Activated T-cell treated with anti-CD3 and anti-CD28 coated beads for 24 hours (primary cell): ENCODE measurements around the gene HMX1.

Source experiments
- DNase-seq: peaks from one replicate; pipeline ENCODE4 v3.0.0-alpha.2; 2020; ENCODE audit warnings: low read depth

HMX1 gene

DNA sequence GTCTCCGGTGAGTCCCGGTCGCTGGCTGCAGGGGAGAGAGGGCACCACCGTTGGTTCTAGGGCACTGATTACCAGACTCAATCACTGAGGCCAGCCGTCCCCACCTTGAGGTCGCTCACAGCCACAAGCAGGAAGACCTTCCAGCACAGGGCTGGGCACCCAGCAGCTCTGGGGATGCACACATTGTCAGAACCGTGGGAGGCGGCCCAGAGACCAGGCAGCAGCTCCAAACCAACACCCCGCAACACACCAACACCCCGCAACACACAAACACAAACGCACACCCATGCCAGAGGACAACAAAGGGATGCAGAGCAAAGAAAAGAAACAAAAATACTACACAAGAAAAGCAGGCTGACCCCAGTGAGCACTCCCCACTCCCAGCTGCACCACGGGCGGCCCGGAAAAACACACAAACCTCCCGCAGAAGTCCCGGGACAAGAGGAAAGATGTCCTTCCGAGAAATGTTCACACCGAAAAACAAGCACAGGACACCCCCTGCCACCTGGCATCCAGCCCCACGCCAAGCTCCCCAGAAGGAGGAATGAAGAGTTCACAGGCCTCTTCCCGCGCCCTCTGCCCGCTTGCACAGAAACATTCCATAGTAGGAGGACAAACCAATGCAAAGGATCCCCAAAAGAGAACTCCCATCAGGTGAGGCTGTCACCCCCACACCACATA is 3.2 kb downstream of the HMX1 start:
- DNase-seq, result no peak

- no peak for DNase-seq
Observed at GRCh38 chr4:8867624-8868320, 3.9 kb downstream of the HMX1 start.

GRCh38 chr4:8866828-8867623 is 4.6 kb downstream of the HMX1 start:
- no peak for DNase-seq

DNA sequence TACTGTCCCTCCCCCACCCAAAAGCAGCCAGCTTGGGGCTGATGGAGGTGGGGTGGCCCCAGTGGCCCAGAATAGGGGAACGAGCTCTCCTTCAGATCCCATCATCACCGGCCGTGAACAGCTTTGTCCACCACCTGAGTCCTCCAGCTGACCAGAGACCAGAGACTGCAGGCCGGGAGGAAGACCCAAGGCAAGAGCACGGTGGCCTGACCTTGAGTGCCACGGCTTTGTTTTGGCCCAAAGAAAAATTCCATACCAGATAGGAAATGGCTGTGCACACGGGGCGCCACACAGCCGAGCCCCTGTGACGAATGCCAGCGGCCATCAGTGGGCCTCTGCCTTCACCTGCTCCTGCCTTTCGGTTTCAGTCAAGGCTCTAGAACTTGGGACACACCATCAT is 5.2 kb downstream of the HMX1 start:
- no peak for DNase-seq

DNA sequence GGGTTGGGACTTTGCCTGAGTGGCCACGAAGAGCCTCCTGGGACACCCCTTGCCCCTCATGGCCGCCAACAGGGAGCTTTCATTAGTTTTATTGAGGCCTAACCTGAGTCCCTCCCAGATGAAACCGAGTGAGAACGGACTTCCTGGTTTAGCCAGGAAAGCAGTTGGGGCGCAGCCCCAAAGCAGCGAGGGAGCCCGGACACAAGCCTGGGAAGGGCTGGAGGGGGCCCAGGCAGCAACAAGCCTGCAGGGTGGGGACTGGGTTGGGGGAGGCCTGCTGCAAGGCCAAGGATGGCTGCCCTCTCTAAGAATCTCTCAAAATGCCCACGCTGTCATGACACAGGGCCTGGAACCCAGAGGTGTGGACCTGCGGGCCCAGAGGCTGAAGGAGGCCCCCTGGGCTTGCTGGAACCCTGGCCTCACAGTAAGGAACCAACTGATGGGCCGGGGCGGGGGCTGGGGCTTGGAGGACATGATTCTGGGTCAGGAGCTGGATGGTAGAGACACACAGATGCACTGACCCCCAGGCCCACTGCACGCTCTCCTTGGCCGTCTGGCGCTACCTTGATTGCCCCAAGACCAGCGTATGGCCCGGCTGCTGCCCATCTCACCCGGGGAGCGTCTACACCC is 5.8 kb downstream of the HMX1 start:
- DNase-seq, result no peak

GRCh38 chr4:8864912-8865680 is 6.5 kb downstream of the HMX1 start:
- no peak for DNase-seq

DNA sequence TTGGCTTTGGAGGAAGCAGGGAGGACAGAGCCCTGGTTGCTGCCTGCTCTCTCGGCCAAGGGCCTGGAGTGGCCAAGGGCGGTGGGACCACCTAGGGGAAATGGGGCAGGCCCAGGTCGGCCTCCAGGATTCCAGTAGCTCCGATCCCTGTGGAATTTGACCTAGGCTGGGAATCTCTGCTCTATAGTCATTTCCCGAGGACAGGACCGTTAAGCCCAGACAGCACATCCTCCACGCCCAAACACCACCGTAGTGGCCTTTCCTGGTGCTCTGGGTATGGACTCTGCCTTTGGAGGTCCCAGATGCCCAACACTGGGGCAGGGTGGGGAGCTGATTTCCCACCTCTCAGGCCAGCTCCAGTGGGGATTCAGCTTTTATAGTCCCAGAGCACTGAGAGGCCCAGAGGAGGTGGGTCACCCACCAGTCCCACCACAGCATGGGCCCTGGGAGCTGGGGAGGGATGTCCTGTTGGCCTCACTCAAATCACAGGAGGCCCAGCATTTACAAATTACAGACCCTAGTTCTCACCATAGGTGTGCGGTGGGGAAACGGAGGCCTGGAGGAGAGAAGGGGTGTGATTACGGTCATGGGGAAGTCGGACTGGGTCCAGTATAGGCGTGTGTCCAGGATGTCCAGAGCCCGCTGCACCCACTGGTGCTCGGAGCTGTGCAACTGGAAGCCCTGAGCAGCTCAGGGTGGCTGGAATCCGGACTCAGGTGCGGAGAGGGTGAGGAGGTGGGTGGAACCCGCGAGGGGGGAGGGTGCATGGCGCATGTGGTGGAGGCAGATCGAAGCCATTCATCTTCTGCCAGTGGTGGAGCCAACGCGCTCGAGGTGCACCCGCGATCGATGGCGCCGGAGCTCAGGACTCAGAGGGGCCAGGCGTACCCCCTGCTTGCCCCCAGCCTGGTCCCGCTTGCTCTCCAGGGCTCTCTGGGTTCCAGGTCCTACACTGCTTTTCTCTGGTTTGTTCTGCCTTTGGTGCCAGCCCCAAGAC is 7.7 kb downstream of the HMX1 start:
- no peak for DNase-seq

DNA sequence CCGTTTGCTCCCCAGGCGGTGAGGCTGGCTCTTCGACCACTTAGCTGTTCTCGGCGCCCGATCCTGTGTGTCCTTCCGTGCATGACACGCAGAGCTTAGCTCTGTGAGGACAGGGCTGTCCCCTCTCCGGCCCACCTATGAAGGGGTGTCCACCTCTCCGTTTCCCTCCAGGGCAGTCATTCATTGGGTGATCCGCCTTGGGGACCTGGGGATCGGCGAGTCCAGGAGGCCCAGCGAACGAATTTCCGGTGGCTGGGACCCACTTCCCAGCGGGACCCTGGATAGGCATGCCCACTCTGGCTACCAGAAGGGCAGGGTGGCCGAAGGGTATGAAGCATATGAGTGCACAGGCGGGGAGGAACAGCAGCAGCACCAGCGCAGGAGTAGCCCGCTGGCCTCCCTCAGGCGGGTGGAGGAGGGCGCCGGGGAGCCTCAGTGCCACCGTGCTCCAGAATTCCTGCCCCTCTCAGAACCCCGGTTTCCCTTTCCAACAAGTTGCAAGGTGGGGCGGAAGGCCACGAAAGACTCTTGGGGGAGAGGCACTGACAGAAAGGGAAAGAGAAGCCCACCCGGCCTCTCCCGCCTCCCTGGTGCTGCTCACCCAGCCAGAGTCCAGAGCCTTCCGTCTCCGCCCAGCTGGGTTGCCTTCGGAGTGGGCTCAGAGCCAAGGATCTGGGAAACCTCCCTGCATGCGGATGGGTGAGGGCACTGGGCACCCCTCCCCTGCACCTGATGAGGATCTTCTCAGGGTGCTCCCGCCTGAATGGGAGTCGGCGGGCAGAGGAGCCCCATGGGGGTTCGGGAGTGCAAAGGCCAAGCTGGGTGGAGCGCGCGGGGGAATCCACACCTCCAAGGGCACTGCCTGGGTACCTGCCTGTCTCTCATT is 8.6 kb downstream of the HMX1 start:
- DNase-seq, result no peak

GRCh38 chr4:8862334-8862733 is 9.3 kb downstream of the HMX1 start:
- DNase-seq, result no peak

DNA sequence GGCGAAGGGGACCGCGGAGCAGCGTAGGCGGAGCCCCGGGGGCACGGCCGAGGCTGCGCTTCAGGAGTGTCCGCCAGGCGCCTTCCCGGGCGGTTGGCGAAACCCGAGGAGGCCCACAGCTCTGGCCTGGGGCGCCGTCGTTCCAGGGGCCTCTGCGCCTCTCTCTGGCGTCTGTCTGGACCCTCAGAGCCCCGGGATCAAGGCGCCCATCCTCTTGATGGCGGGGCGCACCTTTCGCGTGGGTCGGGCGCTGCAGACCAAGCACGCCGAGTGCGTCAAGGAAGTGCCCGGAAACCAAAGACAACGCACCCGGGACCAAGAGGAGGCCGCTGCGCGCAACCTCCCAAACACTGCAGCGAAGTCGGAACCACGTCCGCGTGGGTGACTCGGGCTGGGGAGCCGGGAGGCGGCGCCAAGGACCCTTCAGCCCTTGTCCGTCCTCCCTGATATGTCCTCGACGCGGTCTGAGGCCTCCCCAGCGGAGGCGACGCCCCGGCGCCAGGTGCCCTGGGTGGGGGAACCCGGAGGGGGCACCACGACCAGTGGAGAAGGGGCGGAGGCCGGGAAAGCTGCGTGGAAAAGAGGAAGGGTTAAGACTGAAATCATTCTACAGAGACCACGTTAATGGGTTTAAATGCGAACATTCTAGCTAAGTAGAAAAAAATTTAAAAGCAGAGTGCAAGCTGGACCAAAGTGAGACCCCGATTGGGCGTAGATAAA is 9.9 kb downstream of the HMX1 start:
- no peak for DNase-seq

DNA sequence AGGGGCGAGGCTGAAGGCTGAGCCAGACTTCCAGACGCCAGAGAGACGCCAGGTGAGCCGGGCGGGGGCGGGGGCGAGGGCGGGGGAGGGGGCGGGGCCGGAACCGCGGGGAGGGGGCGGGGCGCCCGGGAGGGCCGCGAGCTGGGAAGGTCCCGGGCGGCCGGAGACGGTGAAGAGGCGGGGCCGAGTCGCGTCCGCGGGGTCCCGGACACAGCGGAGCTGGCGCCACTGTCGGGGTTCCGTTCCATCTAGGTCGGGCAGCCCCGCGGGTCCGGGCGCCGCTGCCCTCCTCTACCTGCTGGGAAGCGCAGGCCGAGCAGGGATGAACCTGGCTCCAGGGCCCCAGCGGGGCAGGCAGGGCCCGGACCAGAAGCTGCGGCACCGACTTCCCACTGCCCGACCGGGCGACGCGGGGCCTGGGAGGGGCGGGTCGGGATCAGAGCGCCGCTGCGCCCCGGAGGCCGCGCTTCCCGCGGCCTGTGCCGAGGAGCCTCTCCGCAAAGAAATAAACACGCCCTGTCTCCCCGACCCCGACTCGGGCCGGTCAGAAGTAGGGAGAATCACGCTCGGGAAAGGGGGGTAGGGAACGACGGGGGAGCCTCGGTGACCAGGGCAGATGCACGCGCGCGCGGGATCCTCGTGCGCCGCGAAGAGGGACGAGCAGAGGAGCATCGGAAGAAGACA is 10.6 kb downstream of the HMX1 start:
- no peak for DNase-seq

GRCh38 chr4:8860096-8860891 is 11.3 kb downstream of the HMX1 start:
- DNase-seq, result no peak

DNA sequence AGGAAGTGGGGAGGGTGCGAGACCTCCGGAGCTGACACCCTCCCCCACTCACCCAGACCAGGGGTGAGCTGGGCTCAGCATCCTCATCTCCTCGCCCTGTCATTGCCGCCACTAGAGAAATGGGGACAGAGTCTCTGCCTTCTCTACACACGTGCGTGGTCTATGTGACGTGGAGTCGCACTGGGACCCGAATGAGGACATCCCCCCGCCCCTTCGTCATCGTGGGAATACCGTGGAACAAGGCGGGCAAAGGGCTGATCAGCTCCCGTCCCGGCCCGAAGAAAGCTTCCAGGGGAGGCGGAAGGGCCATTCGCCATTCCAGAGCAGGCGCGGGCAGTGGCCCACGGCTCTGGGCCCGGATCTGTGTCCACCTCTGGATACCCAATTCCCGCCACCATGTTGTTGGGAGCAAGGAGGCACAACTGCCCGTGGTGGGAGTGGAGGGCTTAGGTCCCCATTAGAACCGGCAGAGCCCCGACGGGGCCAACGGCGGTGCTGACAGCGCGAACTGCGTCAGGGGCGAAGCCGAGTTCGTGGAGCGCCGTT is 12.0 kb downstream of the HMX1 start:
- DNase-seq, result no peak

DNA sequence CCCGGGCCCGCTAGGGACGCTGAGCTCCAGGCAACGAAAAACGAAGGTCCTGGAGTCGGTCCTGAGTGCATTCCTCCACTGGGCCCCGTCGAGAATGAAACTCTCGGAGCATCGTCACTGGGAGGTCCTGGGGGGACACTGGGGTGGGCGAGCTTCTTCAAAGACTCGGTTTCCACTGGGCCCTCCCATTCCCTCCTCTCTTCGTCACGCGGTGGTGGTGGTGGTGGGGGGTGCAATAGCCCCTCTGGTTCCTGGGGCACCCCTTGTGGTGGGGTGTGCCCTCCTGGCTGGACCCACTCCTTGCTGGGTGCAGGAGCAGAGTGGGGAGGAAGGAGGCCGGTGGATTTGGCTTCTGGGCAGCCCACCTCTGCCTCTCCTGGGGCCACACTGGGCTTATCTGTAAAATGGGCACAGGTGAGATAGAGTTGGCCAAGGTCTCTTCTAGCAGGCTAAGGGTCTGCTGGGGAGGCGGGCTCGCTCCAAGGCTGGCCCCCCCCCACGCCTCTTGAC is 12.9 kb downstream of the HMX1 start:
- DNase-seq, result no peak

DNA sequence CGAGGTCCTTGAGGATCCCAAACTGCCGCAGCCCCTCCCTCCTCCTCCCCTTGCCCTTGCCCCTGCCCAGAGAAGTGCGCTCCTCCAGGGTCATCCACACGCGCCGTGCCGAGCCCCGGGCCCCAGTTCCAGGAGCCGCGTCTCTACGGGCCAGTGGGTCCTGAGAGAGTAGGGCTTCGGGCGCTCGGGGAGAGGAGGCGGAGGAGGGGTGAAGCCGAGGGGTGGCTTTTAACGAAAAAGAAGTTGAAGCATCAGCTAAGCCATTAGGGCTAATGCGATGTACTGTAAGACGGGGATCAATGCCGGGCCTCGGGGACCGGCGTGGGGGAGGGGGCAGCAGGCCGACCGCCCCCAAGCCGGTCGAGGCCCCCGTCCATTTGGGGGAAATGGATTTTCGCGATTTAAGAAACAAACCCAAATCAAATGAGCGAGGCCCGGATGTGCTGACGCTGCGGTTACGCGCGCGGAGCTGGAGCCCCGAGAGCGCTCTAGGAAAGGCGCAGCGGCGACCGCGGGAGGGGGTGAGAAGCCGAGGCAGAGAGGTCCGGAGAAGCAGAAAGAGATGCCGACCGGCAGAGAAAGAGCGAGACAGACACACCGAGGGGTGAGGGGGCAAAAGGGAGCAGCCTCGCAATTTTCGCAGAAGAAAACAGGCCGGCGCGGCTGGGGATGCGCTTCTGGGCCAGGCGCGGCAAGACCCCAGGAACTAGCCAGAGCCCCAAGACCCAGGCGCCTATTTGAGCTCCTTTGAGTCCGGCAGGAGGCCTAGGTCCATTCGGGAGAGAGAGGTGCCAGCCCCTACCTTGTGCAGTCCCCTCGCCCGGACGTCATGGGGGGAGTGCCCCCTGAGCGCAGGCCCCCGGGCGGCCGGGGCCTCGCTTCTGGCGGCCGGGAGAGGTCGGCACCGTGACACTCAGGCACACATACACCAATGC is 13.6 kb downstream of the HMX1 start:
- no peak for DNase-seq
